Islet precursor cell (in vitro differentiated cells): ENCODE measurements around the gene PPP1R14D.

Experiments
- DNase-seq: peaks from one replicate; pipeline ENCODE4 v3.0.0-alpha.2; 2018

Gene PPP1R14D

GRCh38 chr15:40815042-40815698 lies 13.3 kb downstream of the PPP1R14D start:
- DNase-seq: no peak

GRCh38 chr15:40812721-40813425 lies 15.6 kb downstream of the PPP1R14D start:
- no peak for DNase-seq

GRCh38 chr15:40808861-40809450 lies 19.6 kb downstream of the PPP1R14D start:
- no peak for DNase-seq

- DNase-seq: no peak
Measured at GRCh38 chr15:40807888-40808461, 20.5 kb downstream of the PPP1R14D start.

GRCh38 chr15:40807028-40807887 lies 21.2 kb downstream of the PPP1R14D start, which contains the start of the genes DNAJC17 and ZFYVE19:
DNAJC17 (minus strand) TSS chr15:40807473; CDS start chr15:40807446, 27 bp downstream.
ZFYVE19 (plus strand) TSS chr15:40807089; CDS start chr15:40807590, 501 bp downstream.
- DNase-seq: peak; percentile 99

GRCh38 chr15:40806672-40807027 lies 21.9 kb downstream of the PPP1R14D start:
- DNase-seq: no peak

GRCh38 chr15:40803688-40804087 lies 24.8 kb downstream of the PPP1R14D start:
- DNase-seq: no peak

GRCh38 chr15:40803076-40803475 lies 25.4 kb downstream of the PPP1R14D start:
- DNase-seq: no peak

GRCh38 chr15:40799523-40799922 lies 29.0 kb downstream of the PPP1R14D start:
- DNase-seq: no peak

GRCh38 chr15:40796512-40796911 lies 32.0 kb downstream of the PPP1R14D start:
- DNase-seq: no peak

- no peak for DNase-seq
Measured at GRCh38 chr15:40796041-40796440, 32.5 kb downstream of the PPP1R14D start.

- DNase-seq: no peak
Measured at GRCh38 chr15:40793216-40793989, 35.1 kb downstream of the PPP1R14D start.

GRCh38 chr15:40792394-40792793 lies 36.1 kb downstream of the PPP1R14D start:
- DNase-seq: no peak

- no peak for DNase-seq
Measured at GRCh38 chr15:40790718-40791117, 37.8 kb downstream of the PPP1R14D start.

GRCh38 chr15:40789999-40790398 lies 38.5 kb downstream of the PPP1R14D start:
- no peak for DNase-seq

GRCh38 chr15:40789119-40789518 lies 39.4 kb downstream of the PPP1R14D start:
- DNase-seq: no peak

GRCh38 chr15:40787991-40788390 lies 40.5 kb downstream of the PPP1R14D start:
- peak; percentile 63 for DNase-seq

GRCh38 chr15:40787344-40787841 lies 41.1 kb downstream of the PPP1R14D start:
- DNase-seq: peak; percentile 91

- no peak for DNase-seq
Measured at GRCh38 chr15:40785814-40786213, 42.7 kb downstream of the PPP1R14D start.

GRCh38 chr15:40785164-40785563 lies 43.3 kb downstream of the PPP1R14D start:
- DNase-seq: no peak

- DNase-seq: peak; percentile 90
Measured at GRCh38 chr15:40782609-40783227, 45.8 kb downstream of the PPP1R14D start.
